Measurements from ENCODE around the gene PAX5.

PAX5 gene

DNA sequence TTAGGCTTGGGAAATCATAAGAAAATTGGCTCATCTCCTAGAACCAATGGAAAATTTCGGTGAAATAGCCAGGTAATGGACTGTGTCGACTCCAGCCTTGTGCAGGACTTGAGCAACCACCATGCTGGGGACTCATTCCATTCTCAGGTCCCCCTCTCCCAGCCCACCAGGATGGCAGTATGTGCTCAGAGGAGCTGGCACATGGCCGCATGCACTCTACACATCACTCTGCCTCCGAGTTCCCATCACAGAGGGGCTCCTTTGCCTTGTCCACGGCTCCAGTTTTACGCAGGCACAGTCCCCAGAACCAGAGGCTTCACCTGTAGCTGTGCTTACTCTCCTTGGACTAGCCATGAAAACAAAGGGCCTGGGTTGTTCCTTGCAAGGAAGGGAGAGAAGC is 149.3 kb downstream of the PAX5 start:
- H3K4me3 ChIP-seq (ENCODE audit: low read depth, low read length): no peak overlapping the region
- no peak for DNase-seq (ENCODE audit: low read depth)
- TF ChIP-seq, protein P1, sequence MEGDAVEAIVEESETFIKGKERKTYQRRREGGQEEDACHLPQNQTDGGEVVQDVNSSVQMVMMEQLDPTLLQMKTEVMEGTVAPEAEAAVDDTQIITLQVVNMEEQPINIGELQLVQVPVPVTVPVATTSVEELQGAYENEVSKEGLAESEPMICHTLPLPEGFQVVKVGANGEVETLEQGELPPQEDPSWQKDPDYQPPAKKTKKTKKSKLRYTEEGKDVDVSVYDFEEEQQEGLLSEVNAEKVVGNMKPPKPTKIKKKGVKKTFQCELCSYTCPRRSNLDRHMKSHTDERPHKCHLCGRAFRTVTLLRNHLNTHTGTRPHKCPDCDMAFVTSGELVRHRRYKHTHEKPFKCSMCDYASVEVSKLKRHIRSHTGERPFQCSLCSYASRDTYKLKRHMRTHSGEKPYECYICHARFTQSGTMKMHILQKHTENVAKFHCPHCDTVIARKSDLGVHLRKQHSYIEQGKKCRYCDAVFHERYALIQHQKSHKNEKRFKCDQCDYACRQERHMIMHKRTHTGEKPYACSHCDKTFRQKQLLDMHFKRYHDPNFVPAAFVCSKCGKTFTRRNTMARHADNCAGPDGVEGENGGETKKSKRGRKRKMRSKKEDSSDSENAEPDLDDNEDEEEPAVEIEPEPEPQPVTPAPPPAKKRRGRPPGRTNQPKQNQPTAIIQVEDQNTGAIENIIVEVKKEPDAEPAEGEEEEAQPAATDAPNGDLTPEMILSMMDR (IDR thresholded peaks at IDR 0.05; ENCODE audit: insufficient read depth, low read depth, low read length, missing control alignments): no peak

DNA sequence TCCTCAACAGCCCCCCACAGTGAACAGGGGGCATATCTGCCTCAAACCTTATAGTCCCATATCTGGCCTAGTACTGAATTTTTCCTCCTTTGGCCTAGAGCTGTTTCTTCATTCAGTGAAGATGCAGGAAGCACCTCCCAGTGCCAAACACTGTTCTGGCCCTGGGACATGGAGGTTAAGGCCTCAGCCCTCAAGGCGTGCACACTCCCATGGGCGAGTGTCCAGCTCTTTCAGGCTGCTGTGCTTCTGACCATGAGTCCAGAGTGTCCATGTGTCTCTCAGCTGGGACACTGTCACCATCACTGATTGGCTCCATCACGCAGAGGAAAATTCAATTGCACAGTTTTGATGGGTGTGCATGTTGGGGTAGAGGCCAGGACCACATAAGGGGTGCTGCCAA is 151.5 kb downstream of the PAX5 start:
- H3K4me3 ChIP-seq (ENCODE audit: low read depth, low read length): no peak overlapping the region
- TF ChIP-seq, protein P1 (IDR thresholded peaks at IDR 0.05; ENCODE audit: insufficient read depth, low read depth, low read length, missing control alignments): no peak
- DNase-seq (ENCODE audit: low read depth): no peak

DNA sequence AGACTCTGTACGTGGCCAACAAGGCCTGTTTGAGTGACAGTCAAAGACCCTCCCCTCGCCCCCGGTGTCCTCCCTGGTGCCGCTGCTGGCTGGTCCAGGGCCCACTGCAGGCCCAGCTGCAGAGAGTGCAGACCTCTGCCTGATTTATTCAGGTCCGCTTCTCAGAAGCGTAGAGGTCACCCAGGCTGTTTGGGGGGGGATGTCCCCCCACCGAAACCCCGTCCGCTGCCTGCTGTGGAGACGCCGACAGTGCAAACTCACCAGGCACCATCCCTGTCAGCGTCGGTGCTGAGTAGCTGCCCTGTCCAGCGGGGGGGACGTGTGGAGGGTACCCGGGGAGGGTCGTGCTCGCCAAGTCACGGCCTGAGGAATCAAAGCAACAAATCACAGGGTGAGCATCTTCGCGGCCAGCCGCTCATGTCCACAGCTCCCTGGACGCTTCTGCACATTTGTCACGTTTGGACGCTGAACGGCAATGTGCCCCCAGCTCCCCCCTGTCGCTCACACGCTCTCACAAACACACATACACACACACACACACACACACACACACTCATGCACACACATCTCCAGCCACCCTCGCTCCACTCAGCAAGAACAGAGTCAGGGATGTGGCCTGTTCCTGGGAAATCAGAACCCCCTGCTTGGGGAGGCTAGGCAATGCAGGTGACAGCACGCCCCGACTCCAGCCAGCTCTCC is 152.2 kb downstream of the PAX5 start:
- no peak overlapping the region for H3K4me3 ChIP-seq (ENCODE audit: low read depth, low read length)
- TF ChIP-seq, protein P1 (IDR thresholded peaks at IDR 0.05; ENCODE audit: insufficient read depth, low read depth, low read length, missing control alignments): no peak
- no peak for DNase-seq (ENCODE audit: low read depth)

DNA sequence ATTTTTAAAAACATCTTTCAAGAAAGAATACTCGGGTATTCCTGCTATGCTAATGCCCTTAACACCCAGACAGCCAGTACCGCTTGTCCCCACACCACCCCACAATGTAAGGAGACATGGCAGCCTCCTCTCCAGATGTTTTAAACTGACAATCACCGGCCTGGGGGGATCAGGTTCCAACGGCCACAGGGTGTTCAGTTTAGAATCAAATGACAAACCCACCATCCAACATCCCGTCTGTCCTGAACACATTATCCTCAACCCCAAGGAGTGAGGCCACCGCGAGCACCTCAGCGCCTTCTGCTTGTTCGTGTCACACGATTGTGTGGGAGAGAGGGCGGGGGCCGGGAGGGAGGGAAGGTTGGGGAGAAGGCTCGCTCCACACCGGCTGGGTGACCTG is 152.8 kb downstream of the PAX5 start:
- TF ChIP-seq, protein P1 (IDR thresholded peaks at IDR 0.05; ENCODE audit: insufficient read depth, low read depth, low read length, missing control alignments): no peak
- no peak for DNase-seq (ENCODE audit: low read depth)
- H3K4me3 ChIP-seq (ENCODE audit: low read depth, low read length): no peak overlapping the region

DNA sequence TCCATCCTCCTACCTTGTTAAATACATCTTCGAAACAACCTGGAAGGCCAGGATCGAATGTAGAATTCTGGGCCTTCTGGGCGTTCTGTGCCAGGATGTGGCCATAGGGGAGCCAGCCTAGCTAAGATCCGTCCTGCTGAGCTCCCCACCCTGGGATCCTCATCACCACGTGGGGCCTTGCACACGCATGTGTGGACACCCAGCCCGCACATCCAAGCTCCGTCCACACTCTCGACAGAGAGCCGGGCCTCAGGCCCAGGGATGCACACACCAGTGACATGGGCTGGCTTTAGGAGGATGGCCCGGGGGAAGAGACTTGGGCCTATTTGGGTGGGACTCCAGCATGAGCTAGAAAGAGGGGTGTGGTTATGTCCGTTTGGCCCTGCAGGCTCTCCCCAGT is 154.0 kb downstream of the PAX5 start:
- no peak overlapping the region for H3K4me3 ChIP-seq (ENCODE audit: low read depth, low read length)
- TF ChIP-seq, protein P1 (IDR thresholded peaks at IDR 0.05; ENCODE audit: insufficient read depth, low read depth, low read length, missing control alignments): no peak
- DNase-seq (ENCODE audit: low read depth): no peak

DNA sequence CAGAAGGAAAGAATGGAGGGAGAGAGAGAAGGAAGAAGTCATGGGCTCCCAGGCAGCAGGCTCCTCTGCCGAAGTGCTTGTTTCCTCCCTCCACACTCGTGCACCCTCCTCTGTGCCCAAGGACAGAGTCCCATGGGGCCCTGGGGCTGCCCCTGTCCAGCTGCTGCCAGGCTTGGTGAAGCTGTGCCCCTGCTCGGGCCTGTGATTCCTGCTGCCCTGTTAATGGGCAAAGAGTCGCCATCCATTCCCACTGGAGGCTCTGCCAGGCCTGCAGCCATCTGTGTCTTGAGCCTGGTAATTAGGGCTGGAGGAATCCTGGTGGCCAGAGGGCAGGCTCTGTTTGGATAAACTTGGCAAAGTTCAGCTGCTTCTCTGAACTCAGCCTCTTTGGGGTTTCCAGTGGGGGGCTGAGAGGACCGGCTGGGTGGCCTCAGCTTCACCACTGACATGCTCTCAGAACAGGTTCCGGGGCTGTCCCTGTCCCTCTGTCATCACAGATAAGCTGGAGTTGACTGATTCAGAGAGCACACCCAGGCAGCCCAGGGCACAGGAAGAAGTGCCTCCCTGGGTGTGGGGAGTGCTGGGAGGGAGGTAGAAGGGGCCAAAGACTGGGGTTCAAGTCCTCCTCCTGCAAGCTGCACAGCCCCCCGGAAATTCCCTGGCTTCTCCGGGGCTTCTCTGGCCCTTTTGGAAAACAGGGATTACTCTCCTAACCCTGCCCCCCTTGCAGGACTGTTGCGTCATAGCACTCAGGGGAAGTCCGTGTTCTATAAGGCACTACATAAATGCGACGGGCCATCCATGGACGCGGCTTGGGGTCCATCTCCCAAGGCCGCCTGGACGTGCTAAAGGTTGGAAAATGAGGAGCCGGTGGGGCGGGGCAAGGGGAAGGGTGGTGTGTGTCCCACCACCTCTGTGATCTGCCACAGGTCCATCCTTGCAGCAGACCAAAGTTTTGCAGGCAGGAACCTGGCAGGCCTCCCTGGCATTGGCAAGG is 154.8 kb downstream of the PAX5 start:
- peak; percentile 81 for DNase-seq (ENCODE audit: low read depth)
- H3K4me3 ChIP-seq (ENCODE audit: low read depth, low read length): no peak overlapping the region

More for the DNA sequence above, 154.8 kb downstream of the PAX5 start:
- TF ChIP-seq, protein P1 (IDR thresholded peaks at IDR 0.05; ENCODE audit: insufficient read depth, low read depth, low read length, missing control alignments): no peak
